HG03432 (cell line): ENCODE results near the gene ZNF398.
A peak's percentile ranks its signal among the peaks of the same experiment; 100 is the strongest.
"Not testable (repeated sequence)": the region's sequence is repeated elsewhere in the genome, so short reads cannot be mapped to it uniquely, and the experiment has no call there.

Source experiments
- ATAC-seq: cut with Tn5 transposase; IDR thresholded peaks from one replicate; pipeline ENCODE4 v1.9.1; 2021; ENCODE audit warnings: mild to moderate bottlenecking, moderate library complexity; ENCODE audit not compliant: unreplicated experiment

ZNF398 gene, protein sequence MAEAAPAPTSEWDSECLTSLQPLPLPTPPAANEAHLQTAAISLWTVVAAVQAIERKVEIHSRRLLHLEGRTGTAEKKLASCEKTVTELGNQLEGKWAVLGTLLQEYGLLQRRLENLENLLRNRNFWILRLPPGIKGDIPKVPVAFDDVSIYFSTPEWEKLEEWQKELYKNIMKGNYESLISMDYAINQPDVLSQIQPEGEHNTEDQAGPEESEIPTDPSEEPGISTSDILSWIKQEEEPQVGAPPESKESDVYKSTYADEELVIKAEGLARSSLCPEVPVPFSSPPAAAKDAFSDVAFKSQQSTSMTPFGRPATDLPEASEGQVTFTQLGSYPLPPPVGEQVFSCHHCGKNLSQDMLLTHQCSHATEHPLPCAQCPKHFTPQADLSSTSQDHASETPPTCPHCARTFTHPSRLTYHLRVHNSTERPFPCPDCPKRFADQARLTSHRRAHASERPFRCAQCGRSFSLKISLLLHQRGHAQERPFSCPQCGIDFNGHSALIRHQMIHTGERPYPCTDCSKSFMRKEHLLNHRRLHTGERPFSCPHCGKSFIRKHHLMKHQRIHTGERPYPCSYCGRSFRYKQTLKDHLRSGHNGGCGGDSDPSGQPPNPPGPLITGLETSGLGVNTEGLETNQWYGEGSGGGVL

DNA sequence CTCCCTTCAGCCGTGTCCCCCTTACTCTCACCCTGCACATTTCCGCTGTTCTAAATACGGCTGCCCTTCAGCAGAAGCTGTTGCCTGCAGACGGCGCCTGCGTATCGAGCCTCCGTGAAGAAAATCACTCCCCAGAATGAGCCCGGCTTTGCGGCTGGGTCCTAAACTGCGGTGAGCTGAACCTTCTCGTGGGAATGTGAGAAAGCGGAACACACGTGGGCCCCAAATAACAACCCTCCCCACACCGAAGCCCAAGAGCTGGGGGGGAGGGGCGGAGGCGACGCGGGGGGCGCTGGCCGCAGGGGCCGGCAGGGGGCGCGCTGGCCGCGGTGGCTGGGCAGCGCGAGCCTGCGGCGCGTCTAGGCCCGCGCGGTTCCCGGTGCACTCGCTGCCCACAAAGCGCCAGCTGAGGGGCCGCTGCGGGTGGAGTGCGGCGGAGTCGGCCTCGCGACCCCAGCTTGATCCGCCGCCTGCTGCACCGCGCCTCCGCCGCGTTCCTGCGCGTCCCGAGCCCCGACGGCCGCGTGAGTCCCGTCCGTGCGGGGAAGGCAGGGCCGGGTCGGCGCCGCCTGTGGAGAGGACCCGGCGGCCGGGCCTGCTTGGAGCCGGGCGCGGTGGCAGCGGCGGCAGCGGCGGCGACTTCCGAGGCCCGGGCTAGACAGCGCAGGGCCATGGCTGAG lies at the start of gene ZNF398:
ZNF398 (plus strand) TSS at position 382 of the 680 bp plus-strand sequence; CDS start at position 672, 290 bp downstream.
- peak; percentile 78 for ATAC-seq

DNA sequence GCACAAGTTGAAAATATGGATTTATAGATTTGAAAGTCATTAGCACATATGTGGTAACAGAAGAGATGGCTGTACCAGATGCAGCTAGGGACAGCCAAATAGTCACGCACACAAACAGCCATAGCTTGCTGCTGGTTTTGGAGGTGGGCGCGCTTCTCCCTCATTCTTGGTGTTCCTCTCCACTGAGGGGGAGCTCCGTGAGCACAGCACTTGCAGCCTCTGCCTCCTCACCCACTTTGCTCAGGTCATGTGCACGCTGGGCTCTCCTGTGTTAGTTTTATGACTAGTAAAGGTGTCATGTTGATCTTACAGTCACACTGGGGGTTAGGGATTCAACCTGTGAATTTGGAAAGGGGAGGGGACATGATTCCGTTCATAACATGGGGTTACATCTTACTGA lies 48.2 kb upstream of the ZNF398 start:
- ATAC-seq: no peak

DNA sequence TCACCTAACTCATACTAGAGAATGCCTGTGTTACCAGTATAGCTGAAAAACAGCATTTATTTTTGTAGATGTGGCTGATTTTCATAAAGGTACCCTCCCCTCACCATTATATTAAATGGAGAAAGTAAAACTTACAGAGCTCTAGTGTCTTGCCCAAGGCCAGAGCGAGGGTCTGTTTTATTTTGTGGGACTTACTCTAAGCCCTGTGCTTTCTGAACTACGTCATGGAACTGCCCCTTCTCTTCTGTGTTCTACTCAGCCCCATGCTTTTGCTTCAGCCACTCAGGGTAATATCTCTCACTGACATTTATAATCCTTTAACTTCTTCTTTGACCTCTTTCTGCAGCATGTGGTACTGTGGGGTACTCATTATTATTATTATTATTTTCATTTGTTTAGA lies 46.4 kb upstream of the ZNF398 start:
- ATAC-seq: no peak

DNA sequence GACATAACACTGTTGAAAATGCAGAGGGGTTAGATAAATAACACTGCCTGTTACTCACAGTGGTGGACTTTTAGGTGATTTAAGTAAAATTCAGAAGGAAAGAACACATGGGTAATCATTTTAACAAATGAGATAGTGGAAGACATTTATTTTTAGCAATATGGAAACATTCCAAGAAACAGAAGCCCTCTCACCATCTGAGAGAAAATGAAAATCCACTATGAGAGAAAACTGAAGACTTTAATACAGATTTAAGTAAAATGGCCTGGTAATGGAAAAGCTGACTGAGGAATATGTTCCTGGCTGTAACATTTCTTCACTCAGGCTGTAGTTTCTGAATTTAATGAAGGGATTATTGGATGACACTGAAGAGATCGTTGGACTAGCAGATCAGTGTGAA lies 44.6 kb upstream of the ZNF398 start:
- no peak for ATAC-seq

DNA sequence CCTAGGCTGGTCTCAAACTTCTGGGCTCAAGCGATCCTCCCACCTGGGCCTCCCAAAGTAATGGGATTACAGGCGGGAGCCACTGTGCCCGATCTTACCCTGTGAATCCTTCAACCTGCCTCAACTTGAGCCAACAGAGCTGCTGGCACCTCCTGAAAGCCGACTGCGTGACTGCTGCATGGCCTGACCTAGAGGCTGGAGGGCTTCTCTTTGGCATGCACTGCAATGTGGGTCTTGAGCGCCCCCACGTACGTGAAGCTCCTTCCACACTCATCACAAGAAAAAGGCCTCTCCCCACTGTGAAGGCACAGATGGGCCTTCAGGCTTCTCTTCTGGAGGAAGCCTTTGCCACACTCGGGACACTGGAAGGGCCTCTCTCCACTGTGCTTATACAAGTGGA lies 43.8 kb upstream of the ZNF398 start:
- no peak for ATAC-seq

DNA sequence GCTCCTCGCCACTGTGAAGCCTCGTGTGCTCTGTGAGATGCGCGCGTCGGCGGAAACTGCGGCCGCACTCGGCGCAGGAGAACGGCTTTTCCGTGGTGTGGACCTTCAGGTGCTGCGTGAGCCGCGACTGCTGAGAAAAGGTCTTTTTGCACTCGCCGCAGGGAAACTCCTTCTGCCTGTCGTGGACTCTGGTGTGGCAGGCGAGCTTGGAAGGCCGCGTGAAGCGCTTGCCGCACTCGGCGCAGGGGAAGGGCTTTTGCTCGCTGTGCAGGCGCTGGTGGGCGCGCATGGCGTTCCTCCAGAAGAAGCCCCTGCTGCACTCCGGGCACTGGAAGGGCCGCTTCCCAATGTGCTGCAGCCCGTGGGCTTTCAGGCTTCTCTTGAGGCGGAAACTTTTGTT lies 43.0 kb upstream of the ZNF398 start:
- ATAC-seq: no peak

DNA sequence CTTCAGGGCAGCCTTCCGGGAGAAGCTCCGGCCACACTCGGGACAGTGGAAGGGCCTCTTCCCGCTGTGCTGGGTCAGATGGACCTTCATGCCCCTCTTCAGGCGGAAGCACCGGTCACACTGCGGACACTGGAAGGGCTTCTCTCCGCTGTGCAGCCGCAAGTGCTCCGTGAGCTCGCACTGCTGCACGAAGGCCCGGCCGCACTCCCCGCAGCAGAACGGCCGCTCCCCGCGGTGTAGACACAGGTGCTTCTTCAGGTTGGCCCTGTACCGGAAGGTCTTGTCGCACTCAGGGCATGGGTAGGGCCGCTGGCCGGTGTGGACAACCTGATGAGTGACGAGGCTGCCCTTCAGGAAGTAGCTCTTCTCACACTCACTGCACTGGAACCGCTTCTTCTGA lies 42.5 kb upstream of the ZNF398 start:
- ATAC-seq: no peak

DNA sequence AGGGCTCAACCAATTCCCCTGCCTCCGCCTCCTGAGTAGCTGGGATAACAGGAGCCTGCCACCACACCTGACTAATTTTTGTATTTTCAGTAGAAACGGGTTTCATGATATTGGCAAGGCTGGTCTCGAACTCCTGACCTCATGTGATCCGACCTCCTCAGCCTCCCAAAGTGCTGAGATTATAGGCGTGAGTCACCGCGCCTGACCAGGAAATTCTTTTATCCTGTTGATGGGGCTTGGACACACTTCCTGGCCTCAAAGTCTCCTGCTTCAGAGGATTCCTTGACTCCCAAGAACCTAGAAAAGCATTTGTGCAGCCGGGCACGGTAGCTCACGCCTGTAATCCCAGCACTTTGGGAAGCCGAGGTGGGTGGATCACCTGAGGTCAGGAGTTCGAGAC lies 37.3 kb upstream of the ZNF398 start:
- ATAC-seq: no peak

DNA sequence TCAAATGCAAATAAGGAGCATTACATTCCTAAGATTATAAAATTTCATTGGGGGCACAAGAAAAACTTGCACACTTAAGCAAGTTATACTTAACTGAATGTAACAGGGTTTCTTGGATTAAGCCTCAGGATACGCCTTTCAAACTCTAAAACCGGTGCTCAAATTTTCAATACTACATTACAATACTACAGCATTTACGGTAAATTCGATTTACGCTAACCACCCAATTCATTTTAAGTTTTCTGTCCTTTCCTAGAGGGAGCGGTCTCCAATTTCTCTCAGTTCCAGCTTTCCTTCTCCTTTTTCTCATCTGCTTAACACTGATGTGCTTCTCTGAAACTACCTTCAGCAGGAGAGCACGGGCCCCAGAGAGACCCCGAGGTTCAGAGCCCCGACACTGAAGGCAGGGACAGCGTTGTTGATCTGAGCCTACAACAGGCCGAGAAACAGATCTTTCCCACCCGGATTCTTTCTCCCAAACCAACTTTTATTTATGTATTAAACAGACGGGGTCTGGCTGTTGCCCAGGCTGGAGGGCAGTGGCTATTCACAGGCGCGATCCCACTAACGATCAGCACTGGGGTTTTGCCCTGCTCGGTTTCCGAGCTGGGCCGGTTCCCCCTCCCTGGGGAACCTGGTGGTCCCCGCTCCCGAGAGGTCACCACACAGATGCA lies 21.9 kb upstream of the ZNF398 start:
- no peak for ATAC-seq

DNA sequence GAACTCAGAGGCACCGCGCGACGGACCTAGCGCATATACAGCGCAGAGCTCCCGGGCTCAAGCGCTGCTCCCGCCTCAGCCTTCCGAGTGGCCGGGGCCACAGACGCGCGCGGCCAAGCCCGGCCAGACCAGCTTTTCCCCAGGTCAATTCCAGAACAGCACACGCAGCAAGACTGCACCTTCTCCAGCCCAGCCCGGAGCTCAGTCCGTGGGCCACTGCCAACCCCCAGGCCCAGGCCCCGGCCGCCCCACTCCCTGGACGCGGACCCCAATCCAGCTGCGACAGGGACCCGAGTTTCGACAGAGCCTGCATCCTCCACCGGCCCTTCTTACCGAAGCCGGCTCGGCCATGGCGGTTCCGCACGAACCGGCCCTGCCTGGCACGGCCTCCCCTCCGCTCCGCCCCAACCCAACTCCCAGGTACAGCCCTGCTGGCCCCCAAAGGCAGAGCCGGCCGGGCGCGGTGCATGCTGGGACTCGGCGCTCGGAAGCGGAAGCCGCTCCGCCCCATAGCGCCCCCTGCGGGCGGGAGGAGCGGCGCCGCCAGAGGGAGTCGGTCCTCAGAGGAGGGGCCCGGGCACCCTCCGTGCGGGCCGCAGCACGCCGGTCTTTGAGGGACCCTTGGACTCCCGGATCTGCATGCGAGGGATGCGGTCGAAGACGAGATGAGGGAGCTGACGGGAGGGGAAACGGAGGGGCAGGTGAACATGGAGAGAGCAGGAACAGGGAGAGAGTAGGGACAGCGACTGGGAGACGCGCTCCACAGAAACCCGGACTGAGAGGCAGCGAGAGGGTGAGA lies 21.2 kb upstream of the ZNF398 start, which contains the start of gene ZNF425:
ZNF425 (minus strand) TSS at position 462 of the 799 bp plus-strand sequence; CDS start at position 351, 111 bp downstream.
- ATAC-seq: peak; percentile 87

DNA sequence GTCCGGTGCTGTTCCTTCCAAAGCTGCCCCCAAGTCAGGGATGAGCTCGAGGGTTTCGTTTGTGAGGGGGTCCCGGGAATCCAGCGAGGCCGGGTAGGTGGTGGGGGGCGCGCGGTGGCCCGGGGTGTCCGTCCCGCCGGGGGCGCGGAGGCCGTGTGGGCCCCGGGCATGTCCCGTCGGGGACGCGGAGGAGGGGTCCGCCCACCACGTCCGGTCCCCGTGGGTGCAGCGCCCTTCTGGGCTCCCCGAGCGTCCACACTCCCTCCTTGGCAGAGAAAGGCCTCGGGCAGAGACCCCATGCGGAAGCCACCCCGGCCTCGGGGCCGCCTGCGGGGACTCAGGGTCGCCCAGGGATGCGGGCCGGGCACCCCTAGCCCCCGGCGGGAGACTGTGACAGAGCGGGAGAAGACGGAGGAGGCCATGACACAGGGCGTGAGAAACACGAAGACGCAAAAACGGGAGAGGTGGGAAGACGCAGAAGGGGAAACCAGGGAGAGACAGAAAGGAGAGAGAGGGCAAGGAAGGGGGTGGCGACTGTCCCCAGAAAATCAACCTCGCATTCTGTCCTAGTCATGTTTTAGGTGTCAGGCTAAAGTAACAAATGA lies 20.5 kb upstream of the ZNF398 start:
- peak; percentile 50 for ATAC-seq

DNA sequence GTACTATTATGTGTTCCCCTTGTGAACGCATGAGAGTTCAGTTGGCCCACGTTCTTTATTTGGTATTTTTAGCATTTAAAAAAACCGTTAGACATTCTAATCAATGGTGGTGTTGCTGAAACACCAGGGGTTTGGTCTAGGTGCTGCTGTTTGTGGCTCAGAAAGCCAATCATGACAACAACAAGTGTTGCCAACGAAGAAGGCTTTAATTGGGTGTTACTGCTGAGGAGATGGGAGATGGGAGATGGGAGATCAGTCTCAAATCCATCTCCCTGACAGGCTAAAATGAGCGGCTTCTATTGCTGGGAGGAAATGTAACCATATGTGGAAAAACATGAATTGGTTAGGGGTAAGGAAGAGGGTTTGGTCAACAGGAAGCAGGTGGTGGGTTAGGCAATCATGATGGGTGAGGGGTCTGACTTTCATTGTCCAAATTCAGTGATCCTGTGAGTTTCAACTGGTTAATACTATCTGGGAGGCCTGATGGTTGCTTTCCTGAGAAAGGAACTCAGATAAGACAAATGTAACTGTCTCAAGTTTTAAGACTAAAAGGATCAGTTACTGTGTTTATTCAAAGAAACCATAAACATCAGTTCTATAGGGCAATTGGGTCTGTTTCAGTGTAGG lies 16.6 kb upstream of the ZNF398 start:
- no peak for ATAC-seq

DNA sequence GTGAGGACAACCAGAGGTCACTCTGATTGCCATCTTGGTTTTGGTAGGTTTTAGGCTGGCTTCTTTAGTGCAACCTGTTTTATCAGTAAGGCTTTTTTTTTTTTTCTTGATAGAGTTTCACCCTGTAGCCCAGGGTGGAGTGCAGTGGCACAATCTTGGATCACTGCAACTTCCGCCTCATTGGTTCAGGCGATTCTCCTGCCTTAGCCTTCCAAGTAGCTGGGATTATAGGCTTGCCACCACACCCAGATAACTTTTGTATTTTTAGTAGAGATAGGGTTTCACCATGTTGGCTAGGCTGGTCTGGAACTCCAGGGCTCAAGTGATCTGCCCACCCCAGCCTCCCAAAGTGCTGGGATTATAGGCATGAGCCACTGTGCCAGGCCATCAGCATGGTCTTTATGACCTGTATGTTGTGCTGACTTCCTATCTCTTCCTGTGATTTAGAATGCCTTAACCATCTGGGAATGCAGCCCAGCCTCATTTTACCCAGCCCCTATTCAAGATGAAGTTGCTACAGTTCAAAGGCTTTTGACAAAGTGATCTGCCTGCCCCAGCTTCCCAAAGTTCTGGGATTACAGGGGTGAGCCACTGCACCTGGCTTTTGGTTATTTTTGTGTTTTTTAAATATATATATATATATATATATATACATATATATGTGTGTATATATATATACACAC lies 14.1 kb upstream of the ZNF398 start:
- ATAC-seq: no peak

DNA sequence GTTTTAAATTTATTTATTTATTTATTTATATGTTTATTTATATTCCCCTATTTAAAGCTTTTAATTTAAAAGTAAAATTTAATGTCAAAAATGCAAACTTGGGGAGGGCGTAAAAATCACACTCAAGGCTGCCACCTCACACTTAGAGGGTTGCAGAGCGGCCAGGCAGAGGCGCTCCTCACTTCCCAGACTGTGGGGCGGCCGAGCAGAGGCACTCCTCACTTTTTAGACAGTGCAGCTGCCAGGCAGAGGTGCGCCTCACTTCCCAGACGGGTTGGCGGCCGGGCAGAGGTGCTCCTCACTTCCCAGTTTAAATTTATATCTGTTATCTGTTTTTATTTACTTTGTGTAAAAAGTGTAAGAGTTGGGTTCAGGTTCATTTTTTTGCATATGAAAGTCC lies 11.1 kb upstream of the ZNF398 start:
- ATAC-seq: no peak

DNA sequence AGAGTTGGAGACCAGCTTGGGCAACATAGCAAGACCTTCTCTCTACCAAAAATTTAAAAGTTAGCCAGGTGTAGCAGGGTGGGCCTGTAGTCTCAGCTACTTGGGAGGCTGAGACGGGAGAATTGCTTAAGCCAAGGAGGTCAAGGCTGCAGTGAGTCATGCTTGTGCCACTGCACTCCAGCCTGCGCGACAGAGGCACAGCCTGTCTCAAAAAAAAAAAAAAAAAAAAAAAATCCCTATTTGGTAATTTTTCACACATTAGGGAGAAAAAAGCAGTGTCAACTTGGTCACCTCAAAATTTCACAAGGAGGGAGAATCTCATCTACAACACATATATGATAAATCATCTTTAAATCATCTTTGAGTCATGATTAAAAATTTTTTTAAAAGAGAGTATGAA lies 6.4 kb upstream of the ZNF398 start:
- ATAC-seq: no peak

DNA sequence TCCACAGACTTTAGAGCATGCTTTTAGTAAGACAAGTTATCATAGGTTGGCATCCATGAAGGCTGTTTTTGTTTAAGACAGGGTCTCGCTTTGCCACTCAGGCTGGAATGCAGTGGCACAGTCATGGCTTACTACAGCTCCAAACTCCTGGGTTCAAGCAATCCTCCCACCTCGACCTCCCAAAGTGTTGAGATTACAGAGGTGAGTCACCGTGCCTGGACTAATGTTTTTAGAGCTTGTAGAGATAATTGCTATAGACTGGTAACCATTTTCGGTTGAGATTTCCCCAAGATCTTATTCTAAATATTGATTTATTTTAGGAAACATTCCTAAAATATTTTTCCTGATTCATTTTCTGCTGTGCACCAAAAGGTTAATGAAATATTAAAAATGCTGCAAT lies 5.4 kb upstream of the ZNF398 start:
- ATAC-seq: no peak

DNA sequence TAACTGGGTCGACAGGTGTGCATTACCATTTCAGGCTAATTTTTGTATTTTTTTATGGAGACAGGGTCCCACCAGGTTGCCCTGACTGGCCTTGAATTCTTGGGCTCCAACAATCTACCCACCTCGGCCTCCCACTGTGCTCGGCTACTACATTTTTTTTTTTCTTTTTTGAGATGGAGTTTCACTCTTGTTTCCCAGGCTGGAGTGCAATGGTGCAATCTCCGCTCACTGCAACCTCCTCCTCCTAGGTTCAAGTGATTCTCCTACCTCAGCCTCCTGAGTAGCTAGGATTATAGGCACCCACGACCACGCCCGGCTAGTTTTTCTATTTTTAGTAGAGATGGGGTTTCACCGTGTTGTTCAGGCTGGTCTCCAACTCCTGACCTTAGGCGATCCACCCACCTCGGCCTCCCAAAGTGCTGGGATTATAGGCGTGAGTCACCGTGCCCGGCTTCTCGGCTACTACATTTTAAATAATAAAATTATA lies 2.8 kb upstream of the ZNF398 start:
- ATAC-seq: not testable (repeated sequence)

DNA sequence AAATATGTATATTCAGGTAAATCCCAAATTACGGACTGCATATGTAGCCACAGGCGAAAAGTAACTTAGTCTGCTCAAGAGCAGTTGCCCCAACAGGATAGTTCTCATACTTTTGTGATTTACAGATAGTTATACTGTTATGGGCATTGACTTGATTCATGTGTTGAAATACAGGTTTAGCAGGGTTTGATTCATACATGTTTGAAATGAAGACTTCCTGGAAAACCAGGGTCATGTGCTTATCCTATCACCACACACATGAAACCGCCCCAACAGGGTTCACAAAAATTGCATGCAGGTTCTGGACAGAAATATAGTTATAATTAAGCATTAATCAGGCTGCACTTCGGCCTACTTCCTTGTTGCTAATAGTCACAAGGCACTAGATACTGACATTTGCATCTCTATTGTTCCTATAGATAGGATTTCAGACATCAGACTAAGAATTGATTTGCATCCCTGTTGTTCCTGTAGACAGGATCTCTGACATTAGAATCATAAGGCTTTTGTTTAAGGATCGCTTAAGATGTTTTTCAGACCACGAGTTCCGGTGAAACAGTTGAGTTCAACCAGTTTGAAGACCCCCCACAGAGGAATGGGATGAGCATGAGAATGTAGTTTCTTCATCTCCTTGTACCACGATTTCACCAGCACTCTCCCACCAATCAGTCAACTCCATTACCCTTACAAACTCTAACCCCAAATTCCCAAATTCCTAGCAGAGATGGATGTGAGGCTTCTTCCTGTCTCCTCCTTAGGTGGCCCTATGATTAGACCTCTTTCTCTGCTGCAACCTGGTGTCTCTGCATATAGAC lies 2.0 kb upstream of the ZNF398 start:
- ATAC-seq: no peak
